ENCODE results near the gene COL6A1.

DNA sequence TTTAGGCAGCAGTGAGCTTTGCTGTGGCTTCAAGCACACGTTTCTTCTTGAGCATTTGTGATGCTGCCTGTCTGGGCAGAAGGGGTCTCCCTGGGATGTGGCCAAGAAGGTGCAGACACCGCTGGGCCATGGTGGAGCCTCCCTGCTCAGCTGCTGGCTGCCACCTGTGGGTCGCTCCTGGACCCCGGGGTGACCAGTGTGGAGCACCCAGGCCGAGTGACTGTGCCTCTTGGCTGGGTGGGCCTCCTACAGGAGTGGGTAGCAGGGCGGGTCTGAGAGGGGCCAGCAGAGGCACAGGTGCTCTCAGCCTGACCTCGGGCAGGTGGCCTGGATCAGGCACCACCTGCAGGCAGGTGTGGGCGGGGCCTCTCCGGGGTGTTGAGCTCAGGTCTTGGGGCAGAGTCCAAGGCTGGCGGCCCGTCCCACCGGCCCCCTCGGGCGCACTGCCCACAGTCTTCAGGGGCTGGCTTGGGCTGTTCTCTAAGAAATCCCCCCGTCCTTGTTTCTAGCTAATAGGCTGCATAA, 42.0 kb upstream of the COL6A1 start:
- no peak for TF ChIP-seq POLR2A (IDR thresholded peaks at IDR 0.05)
- TF ChIP-seq, protein P1, sequence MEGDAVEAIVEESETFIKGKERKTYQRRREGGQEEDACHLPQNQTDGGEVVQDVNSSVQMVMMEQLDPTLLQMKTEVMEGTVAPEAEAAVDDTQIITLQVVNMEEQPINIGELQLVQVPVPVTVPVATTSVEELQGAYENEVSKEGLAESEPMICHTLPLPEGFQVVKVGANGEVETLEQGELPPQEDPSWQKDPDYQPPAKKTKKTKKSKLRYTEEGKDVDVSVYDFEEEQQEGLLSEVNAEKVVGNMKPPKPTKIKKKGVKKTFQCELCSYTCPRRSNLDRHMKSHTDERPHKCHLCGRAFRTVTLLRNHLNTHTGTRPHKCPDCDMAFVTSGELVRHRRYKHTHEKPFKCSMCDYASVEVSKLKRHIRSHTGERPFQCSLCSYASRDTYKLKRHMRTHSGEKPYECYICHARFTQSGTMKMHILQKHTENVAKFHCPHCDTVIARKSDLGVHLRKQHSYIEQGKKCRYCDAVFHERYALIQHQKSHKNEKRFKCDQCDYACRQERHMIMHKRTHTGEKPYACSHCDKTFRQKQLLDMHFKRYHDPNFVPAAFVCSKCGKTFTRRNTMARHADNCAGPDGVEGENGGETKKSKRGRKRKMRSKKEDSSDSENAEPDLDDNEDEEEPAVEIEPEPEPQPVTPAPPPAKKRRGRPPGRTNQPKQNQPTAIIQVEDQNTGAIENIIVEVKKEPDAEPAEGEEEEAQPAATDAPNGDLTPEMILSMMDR (IDR thresholded peaks at IDR 0.05), result no peak
